SK-N-SH (cell line): ENCODE data around the gene PLA2G4B. TPM values are rescaled to one million over a fixed set of nuclear protein-coding genes. Genes with fewer than 3 reads are reported as not detected.

ENCODE experiments used
- CTCF ChIA-PET: fragments of 300-600, 350-600 bp; formaldehyde crosslinking; extraction: SDS; loops from one replicate; lab custom pipeline; 2021; lab: Yijun Ruan, JAX
- POLR2A ChIA-PET: fragments of 350-600 bp; sonication (Branson Sonifier 250); formaldehyde crosslinking; extraction: SDS; loops from one replicate; lab custom pipeline; 2020; ENCODE audit warnings: antibody characterized with exemption, inconsistent platforms; lab: Yijun Ruan, JAX
- DNase-seq: peaks from one replicate; pipeline ENCODE4 v3.0.0; 2012
- H2AFZ ChIP-seq: fragments of 200-600 bp; sonication (generic); 2 replicates; pipeline ENCODE4 v1.8.1; 2016; ENCODE audit warnings: antibody characterized with exemption, mild to moderate bottlenecking, low read depth
- H3F3A ChIP-seq: fragments of 200-600 bp; sonication (generic); replicated peaks from 2 replicates; pipeline ENCODE3; 2016; ENCODE audit warnings: antibody characterized with exemption, mild to moderate bottlenecking; ENCODE audit not compliant: insufficient read depth
- H3K27ac ChIP-seq, 2 experiments: fragments of 200-500 bp in 1 of 2; fragments of 200-600 bp in 1 of 2; sonication (Bioruptor generic) in 1 of 2; sonication (generic), shearing (Covaris generic) in 1 of 2; 2 replicates each; pipeline versions ENCODE4 v1.5.1 to v1.6.1; 2014 to 2016; ENCODE audit warnings: low read depth in 2 of 2, inconsistent platforms in 1 of 2, low read length in 1 of 2, mild to moderate bottlenecking in 1 of 2, mixed read lengths in 1 of 2
- H3K27me3 ChIP-seq: fragments of 200-600 bp; sonication (generic), shearing (Covaris generic); 2 replicates; pipeline ENCODE4 v1.6.1; 2016; ENCODE audit warnings: mixed run types; ENCODE audit not compliant: insufficient read depth
- H3K36me3 ChIP-seq, 2 experiments: fragments of 200-500 bp in 1 of 2; fragments of 200-600 bp in 1 of 2; sonication (Bioruptor generic) in 1 of 2; sonication (generic) in 1 of 2; replicated peaks in 1 of 2; 2 replicates each; pipeline versions ENCODE3 to v1.5.1; 2014 to 2016; ENCODE audit warnings: low read length in 1 of 2, mild to moderate bottlenecking in 1 of 2; ENCODE audit not compliant: insufficient read depth in 2 of 2, control insufficient read depth in 1 of 2
- H3K4me1 ChIP-seq, 2 experiments: fragments of 200-500 bp in 1 of 2; fragments of 200-600 bp in 1 of 2; sonication (Bioruptor generic) in 1 of 2; sonication (generic), shearing (Covaris generic) in 1 of 2; 2 replicates each; pipeline versions ENCODE4 v1.5.1 to v1.6.1; 2014 to 2016; ENCODE audit warnings: low read depth in 1 of 2, low read length in 1 of 2, mixed run types in 1 of 2; ENCODE audit not compliant: insufficient read depth in 2 of 2, control insufficient read depth in 1 of 2
- H3K4me2 ChIP-seq: fragments of 200-600 bp; sonication (generic), shearing (Covaris generic); 2 replicates; pipeline ENCODE4 v1.6.1; 2017; ENCODE audit warnings: mixed run types
- H3K4me3 ChIP-seq, 2 experiments: fragments of 200-500 bp in 1 of 2; fragments of 200-600 bp in 1 of 2; sonication (Bioruptor generic) in 1 of 2; sonication (generic), shearing (Covaris generic) in 1 of 2; 2 replicates each; pipeline versions ENCODE4 v1.5.1 to v1.8.1; 2014 to 2016; ENCODE audit warnings: low read depth in 2 of 2, inconsistent platforms in 1 of 2, low read length in 1 of 2, mild to moderate bottlenecking in 1 of 2, mixed read lengths in 1 of 2, moderate library complexity in 1 of 2
- H3K79me2 ChIP-seq: fragments of 200-600 bp; sonication (generic); 2 replicates; pipeline ENCODE4 v1.8.1; 2017; ENCODE audit warnings: mild to moderate bottlenecking; ENCODE audit not compliant: insufficient read depth
- H3K9ac ChIP-seq: fragments of 200-600 bp; sonication (generic); 2 replicates; pipeline ENCODE4 v1.6.1; 2017; ENCODE audit warnings: mixed run types
- H3K9me2 ChIP-seq: fragments of 200-600 bp; sonication (generic); 2 replicates; pipeline ENCODE4 v1.6.1; 2017; ENCODE audit warnings: mixed run types
- H3K9me3 ChIP-seq: fragments of 200-600 bp; sonication (generic); 2 replicates; pipeline ENCODE4 v1.6.1; 2017; ENCODE audit warnings: mixed run types, mild to moderate bottlenecking, moderate library complexity
- H4K20me1 ChIP-seq: fragments of 200-600 bp; sonication (generic); 2 replicates; pipeline ENCODE4 v1.6.1; 2017; ENCODE audit warnings: mild to moderate bottlenecking, mixed run types; ENCODE audit not compliant: insufficient read depth
- CTCF ChIP-seq: fragments of 200-600 bp; sonication (generic); IDR thresholded peaks from 2 replicates; pipeline ENCODE4 v1.6.1; 2017; ENCODE audit warnings: antibody characterized with exemption, mild to moderate bottlenecking, moderate library complexity
- ELF1 ChIP-seq: IDR thresholded peaks from 2 replicates; pipeline ENCODE4 v1.4.0; 2012
- EZH2phosphoT487 ChIP-seq: fragments of 200-600 bp; sonication (generic); IDR thresholded peaks from 2 replicates; pipeline ENCODE4 v1.6.1; 2017; ENCODE audit warnings: low read depth, mixed run types, mild to moderate bottlenecking, antibody characterized with exemption, moderate library complexity, borderline replicate concordance
- FOXM1 ChIP-seq: IDR thresholded peaks from 2 replicates; pipeline ENCODE4 v1.4.0; 2012; ENCODE audit warnings: low read depth, mild to moderate bottlenecking
- GATA2 ChIP-seq: sonication (generic); formaldehyde crosslinking; IDR thresholded peaks from 2 replicates; pipeline ENCODE4 v1.5.0; 2020; ENCODE audit warnings: mild to moderate bottlenecking, missing genetic modification reagents
- JUND ChIP-seq: IDR thresholded peaks from 2 replicates; pipeline ENCODE4 v1.4.0; 2012
- NRF1 ChIP-seq: IDR thresholded peaks from 2 replicates; pipeline ENCODE4 v1.6.1; 2012; ENCODE audit warnings: low read depth, mild to moderate bottlenecking, low read length
- POLR2AphosphoS5 ChIP-seq: IDR thresholded peaks from 2 replicates; pipeline ENCODE4 v1.6.1; 2012; ENCODE audit warnings: low read depth, low read length
- REST ChIP-seq: IDR thresholded peaks from 2 replicates; pipeline ENCODE4 v1.6.1; 2012; ENCODE audit warnings: mild to moderate bottlenecking, low read depth, low read length, moderate library complexity
- TAF1 ChIP-seq: IDR thresholded peaks from 2 replicates; pipeline ENCODE4 v1.6.1; 2012; ENCODE audit warnings: low read depth, mild to moderate bottlenecking, low read length, moderate library complexity, borderline replicate concordance
- TCF12 ChIP-seq: IDR thresholded peaks from 2 replicates; pipeline ENCODE4 v1.4.0; 2012
- USF2 ChIP-seq: fragments of 150-350 bp; IDR thresholded peaks from 2 replicates; pipeline ENCODE4 v1.6.1; 2017; ENCODE audit warnings: antibody characterized with exemption, low read length, low read depth, borderline replicate concordance
- YY1 ChIP-seq: IDR thresholded peaks from 2 replicates; pipeline ENCODE4 v1.4.0; 2012; ENCODE audit warnings: low read depth, mild to moderate bottlenecking
- WGBS: methylation state at CpG from one replicate; pipeline ENCODE4 v1.1.6; 2017; ENCODE audit warnings: low lambda C conversion rate; 5-methylcytosine and 5-hydroxymethylcytosine counted together
- polyA plus RNA-seq, 3 experiments: library from polyadenylated mRNA; depleted of rRNA; stranded (reverse); fragments of >200 nt; gene quantifications; 2 replicates each; pipeline ENCODE4 v1.2.3, GENCODE V29; 2012

Gene PLA2G4B
- polyA plus RNA-seq, 1 of the 3 experiments (the other 2 are of a cell fraction): 5.3 TPM

- POLR2A ChIA-PET: interaction anchor here (1.2 kb wide), 1 partner anchor 43 kb away, joined by 3 read pairs; no protein-coding TSS in a partner anchor
Measured at GRCh38 chr15:41851755-41852370, 13.2 kb downstream of the PLA2G4B start.

GRCh38 chr15:41852736-41853590 lies 14.3 kb downstream of the PLA2G4B start:
- Histone ChIP-seq H3K27me3 (no peaks in the 10 kb centered on the region), H3K36me3 (peaks cover 0 to 2% of the 10 kb centered on the region in 2 experiments), H3K27ac (no peak overlapping the region), H2AFZ (no peak overlapping the region), H3K9me3 (no peaks in the 10 kb centered on the region), H3K9me2 (no peaks in the 10 kb centered on the region), H3K4me1 (peaks cover 0 to 19% of the 10 kb centered on the region in 2 experiments; a peak in 1 of 4 replicates), H3K4me2 (no peak overlapping the region), H3K79me2 (no peaks in the 10 kb centered on the region), H3K9ac (no peak overlapping the region), H4K20me1 (no peaks in the 10 kb centered on the region), H3K4me3 (no peak overlapping the region), H3F3A (no peaks in the 10 kb centered on the region)
- 94% methylated on average over 9 of the region's 17 CpGs for WGBS
- DNase-seq: no peak
- CTCF ChIA-PET: interaction anchor here (1.1 kb wide), 2 partner anchors 13 to 249 kb away, joined by 4 read pairs; no protein-coding TSS in a partner anchor
- POLR2A ChIA-PET: interaction anchor here (1.2 to 1.4 kb wide), 2 partner anchors 9 to 42 kb away, joined by 3 to 6 read pairs; no protein-coding TSS in a partner anchor
- TF ChIP-seq USF2 (no peak), JUND (no peak), ELF1 (no peak), TCF12 (no peak), CTCF (no peak), POLR2AphosphoS5 (no peak), TAF1 (no peak), YY1 (no peak), FOXM1 (no peak), EZH2phosphoT487 (no peak)

More at GRCh38 chr15:41851755-41852370, 13.2 kb downstream of the PLA2G4B start:
- CTCF ChIA-PET: interaction anchor here (1.1 to 2.3 kb wide), 5 partner anchors 14 to 386 kb away, joined by 3 to 12 read pairs (median 4); partner anchors contain the start of gene MAPKBP1
- H3K27ac ChIP-seq: no peak overlapping the region
- no peak overlapping the region for H3K4me2 ChIP-seq
- TF ChIP-seq TCF12 (no peak), GATA2 (no peak), FOXM1 (no peak), YY1 (no peak), NRF1 (no peak), REST (no peak), POLR2AphosphoS5 (no peak)
- no peak overlapping the region for H2AFZ ChIP-seq
- no peaks in the 10 kb centered on the region for H3K9me3 ChIP-seq
- H3K9ac ChIP-seq: no peak overlapping the region
- no peaks in the 10 kb centered on the region for H4K20me1 ChIP-seq
- 89% methylated on average over 4 of the region's 8 CpGs for WGBS
- H3K4me3 ChIP-seq: no peak overlapping the region
- peaks cover 0 to 19% of the 10 kb centered on the region in 2 experiments; a peak in 1 of 4 replicates for H3K4me1 ChIP-seq
- no peaks in the 10 kb centered on the region for H3F3A ChIP-seq
- no peaks in the 10 kb centered on the region for H3K9me2 ChIP-seq
- peaks cover 0 to 8% of the 10 kb centered on the region in 2 experiments for H3K36me3 ChIP-seq
- DNase-seq: no peak
- no peaks in the 10 kb centered on the region for H3K79me2 ChIP-seq
- no peaks in the 10 kb centered on the region for H3K27me3 ChIP-seq
